ENCODE results near the gene CCNG1.
A peak's percentile ranks its signal among the peaks of the same experiment; 100 is the strongest.

- TF ChIP-seq EGR1 (IDR thresholded peaks at IDR 0.05): no peak
- peak; percentile 87 for TF ChIP-seq RAD21 (IDR thresholded peaks at IDR 0.05; ENCODE audit: low read depth)
- no peak for TF ChIP-seq CREB1 (IDR thresholded peaks at IDR 0.05; ENCODE audit: low read depth)
- TF ChIP-seq TAF1 (IDR thresholded peaks at IDR 0.05; ENCODE audit: low read depth): no peak
- TF ChIP-seq EP300 (IDR thresholded peaks at IDR 0.05; ENCODE audit: borderline replicate concordance): no peak
- TF ChIP-seq NFIC (IDR thresholded peaks at IDR 0.05): no peak
- TF ChIP-seq USF1 (IDR thresholded peaks at IDR 0.05): no peak
- TF ChIP-seq ZBTB7A (IDR thresholded peaks at IDR 0.05; ENCODE audit: low read depth): no peak
- TF ChIP-seq YY1 (IDR thresholded peaks at IDR 0.05; ENCODE audit: low read depth): no peak
Observed at GRCh38 chr5:163408311-163408923, 29.0 kb upstream of the CCNG1 start.

All from Ishikawa (cell line).